Measurements from ENCODE around the gene CGNL1.

CGNL1 gene

DNA sequence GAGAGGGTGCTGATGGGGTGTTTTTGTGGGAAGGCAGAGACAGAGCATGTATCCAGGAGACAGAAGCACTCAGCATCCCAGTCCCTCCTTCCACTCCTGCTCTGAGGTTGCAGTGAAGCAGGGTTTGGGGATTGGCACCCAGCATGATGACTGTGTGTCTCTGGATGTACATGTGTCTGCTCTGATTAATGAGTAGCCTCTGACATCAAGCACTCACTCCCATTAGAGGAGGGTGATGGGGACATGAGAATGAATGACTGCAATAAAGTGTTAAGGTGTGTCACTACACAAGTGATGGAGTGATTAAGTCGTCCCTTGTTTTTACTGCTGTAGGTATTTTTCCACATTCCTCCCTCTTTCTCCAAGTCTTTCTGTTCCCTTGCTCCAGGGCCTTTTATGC is 205.8 kb downstream of the CGNL1 start:
- DNase-seq = no peak

- DNase-seq = no peak
Observed at GRCh38 chr15:57583282-57583681, 207.0 kb downstream of the CGNL1 start.

DNA sequence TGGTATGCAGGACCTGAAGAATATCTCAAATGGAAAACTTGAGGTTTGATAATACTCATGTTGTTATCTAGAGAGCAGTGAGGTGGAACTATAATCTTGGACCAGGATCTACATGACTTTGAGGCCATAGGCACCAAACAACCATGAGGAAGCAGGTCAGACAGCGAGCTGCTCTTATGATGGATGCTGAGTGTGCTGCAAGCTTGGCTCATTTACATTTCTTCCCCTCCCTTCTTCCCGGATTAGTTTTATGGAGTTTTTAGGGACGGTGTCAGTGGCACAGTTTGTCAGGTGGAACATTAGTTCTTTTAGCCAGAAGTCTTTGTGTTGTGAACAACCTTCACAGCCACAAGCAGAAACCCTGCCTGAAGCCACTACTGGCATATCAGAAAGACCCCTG is 207.4 kb downstream of the CGNL1 start:
- DNase-seq = no peak

DNA sequence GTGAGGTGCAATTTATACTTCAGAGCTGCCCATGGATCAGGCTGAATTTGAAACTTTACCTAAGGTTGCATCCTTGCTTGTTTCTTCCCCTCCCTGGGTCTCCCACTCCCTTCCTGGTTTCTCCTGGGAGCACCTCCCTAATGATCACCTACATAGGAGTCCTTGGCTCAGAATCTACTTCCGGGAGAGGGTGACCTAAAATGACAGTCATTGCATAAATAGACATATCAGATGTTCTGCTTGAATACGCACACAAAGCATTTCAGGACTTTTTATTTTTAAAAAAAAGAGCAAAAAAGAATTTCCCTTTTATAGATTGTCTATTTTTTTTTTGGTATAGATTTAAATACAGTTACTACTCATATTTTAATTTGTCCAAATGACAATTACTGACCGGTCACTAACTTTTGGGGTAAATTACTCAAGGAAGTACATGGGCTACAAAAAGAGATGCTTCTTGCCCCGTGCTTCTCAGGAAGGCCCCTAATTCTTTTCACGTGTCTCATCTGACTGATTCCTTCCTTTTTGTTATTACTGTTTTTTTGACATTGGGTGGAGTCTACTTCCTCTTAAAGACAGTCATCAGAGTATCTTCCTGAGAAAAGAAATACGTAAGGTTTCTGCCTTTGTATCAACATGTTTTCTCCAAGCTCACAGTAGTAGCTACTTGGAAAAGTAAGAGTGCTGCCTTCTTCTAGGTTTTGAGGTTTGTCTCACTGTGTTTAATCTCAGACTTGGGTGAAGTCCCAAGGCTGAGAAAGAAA is 210.5 kb downstream of the CGNL1 start:
- peak; percentile 62 for DNase-seq

DNA sequence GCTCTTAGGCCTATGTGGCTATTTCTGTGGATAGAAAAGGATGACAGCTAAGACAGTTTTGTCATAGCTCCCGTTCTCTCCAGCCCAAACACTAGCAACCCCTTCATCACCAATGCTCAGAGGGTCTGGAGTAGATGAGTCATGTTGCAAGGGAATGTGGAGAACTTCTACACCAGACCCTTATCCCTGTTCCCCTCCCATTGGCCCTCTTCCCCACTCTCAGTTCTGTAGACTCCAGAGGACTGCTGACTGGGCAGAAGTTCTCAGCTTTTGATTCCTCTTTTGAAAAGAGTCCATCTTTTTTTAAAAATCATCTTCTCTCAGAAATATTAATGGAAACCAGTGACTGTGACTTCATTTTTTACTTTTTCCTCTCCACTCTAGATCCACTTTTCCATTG is 213.0 kb downstream of the CGNL1 start:
- peak; percentile 54 for DNase-seq

DNA sequence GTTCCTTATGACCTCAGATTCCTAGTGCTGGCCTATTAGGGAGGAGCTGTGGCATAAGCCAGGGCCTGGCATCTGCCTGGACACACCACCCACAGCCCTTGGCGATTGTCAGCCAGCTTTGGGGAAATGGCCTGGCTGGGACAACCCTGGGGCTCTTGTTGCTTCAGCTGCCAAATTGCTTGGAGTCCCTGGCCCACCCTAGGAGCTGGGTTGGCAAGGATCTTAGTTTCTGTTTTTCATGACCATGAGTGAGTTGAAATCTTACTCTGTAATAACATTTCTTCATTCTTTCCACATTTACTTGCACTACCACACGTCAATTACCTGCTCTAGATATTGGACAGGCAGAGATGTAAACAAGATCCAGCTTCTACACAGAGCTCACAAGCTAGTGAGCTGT is 213.4 kb downstream of the CGNL1 start:
- DNase-seq = peak; percentile 32

- no peak for DNase-seq
Observed at GRCh38 chr15:57591237-57591821, 215.0 kb downstream of the CGNL1 start.

DNA sequence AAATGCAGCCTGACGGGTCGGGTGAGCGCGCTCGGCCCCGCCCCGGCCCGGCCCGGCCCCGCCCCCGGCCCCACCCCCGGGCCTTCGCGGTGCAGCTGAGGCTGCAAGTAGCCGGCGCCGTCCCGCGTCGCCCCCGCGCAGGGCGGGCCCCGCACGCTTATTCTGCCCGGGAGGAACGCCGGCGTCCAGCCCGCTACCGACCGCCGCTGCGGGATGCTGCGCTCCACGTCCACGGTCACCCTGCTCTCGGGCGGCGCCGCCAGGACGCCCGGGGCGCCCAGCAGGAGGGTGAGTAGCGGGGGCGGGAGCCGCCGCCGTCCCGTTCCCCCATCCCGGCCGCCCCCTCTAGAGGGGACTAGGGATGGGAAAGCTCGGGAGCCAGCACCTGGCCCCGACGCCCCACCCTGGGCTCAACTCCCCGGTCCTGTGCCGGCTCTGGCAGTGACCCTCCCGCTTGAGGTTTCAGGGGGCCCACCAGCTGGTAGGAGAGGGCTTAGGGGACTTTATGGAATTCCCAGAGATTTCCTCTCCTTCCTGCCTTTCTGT is 215.6 kb downstream of the CGNL1 start, which contains the start of gene MYZAP:
MYZAP (plus strand) TSS at position 83 of the 546 bp plus-strand sequence; CDS start at position 214, 131 bp downstream.
- DNase-seq = peak; percentile 40

DNA sequence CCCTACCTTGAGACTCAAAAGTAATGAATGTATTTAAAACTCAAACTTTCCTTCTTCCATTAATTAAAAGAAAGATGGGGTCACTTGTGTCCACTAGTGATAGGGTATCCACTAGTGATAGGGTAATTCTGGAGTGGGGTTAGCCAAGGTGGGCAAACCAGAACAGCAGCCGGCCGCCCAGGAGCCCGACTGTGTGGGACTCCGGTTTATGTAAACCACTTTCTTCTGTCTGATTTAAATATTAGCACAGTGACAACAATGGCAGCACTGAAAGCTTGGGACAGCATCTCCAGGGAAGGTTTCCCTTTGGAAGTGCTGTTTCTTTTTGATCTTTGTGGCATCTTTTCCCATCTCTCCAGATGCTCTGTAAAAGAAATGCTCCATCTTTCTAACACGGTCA is 216.1 kb downstream of the CGNL1 start:
- DNase-seq = no peak

GRCh38 chr15:57592836-57593420 is 216.6 kb downstream of the CGNL1 start:
- DNase-seq = no peak

DNA sequence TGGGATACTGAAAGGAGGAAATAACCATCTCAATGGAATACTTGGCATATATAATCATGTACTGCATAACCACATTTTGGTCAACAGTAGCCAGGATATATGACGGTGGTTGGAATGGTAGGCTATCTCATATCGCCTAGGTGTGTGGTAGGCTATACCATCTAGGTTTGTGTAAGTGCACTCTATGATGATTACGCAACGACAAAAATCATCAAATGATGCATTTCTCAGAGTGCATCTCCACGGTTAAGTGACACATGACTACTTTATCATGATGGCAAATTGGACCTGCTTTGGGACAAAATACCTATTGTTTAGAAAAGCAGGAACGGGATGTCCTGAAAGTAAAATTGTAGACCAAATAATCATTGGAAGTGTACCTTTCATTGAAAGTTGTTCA is 218.2 kb downstream of the CGNL1 start:
- DNase-seq = no peak

- no peak for DNase-seq
Observed at GRCh38 chr15:57595011-57595866, 218.9 kb downstream of the CGNL1 start.

DNA sequence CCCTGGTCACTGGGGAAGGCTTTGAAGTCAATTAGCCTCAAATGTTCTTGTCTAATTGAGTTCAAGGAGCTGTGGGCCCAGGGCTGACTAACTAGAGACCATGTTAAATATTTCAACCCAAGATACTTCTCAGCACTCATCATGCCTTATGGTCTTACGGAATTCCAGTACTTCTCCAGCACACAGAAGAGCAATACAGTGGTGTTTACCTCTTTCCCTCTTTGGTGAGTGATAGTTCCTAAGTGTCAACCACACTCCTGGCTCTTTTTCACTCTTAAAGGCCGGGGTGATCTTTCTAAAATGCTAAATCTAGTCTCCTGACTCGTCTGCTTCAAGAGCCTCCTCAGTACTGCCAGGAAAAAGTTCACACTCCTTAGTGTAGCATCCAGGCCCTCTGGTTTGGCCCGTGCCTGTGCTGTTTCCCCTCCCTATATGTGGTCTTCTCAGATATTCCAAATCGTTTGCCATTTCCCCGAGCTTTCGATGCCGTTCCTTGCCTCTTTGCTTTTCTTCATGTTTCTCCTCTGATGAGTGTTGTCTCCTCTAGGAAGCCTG is 220.1 kb downstream of the CGNL1 start:
- no peak for DNase-seq

DNA sequence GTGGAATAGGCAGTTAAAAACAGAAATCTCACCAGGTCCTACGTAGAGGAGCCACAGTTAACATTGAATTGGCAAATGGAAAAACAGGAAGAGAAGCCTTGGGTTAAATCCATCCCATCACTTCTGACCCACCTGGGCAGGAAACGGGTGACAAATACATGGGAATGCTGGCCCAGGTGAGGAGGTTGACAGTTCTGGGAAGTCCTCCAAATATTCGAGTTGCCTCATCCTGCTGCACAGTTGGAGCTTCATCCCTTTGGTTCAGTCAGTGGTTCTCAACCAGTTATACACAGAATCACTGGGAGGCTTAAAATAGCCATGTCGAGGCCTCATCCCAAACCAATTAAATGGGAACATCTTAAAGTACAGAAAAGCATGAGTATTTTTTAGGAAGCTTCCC is 220.7 kb downstream of the CGNL1 start:
- no peak for DNase-seq

DNA sequence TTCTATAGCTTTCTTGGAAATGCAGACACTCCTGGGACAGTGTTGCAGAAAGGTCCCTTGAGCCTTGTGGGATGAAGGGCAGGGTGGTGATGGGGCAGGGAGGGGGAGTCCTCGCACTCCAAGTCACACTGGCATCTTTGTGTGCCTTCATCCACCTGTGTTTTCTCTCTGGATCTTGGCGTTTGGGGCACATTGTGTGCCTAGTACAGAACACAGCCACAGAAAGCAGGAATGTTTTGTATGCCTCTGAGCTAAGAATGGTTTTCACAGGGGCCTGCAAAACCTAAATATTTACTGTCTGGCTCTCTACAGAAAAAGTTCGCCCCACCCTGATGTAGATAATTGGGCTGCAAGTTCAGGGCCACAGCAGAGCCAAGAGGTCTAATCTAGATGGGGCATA is 221.1 kb downstream of the CGNL1 start:
- no peak for DNase-seq

- no peak for DNase-seq
Observed at GRCh38 chr15:57598346-57598745, 222.0 kb downstream of the CGNL1 start.

GRCh38 chr15:57599296-57599810 is 223.0 kb downstream of the CGNL1 start:
- no peak for DNase-seq

- DNase-seq = no peak
Observed at GRCh38 chr15:57600197-57600596, 223.9 kb downstream of the CGNL1 start.

Measured in suppressor macrophage treated with lipopolysaccharide for 4 hours (primary cell).